Uterus (tissue), 4 donors: ENCODE measurements around the gene PRR15. TPM values are rescaled to one million over a fixed set of nuclear protein-coding genes. Genes with fewer than 3 reads are reported as not detected.

ENCODE experiments used
- DNase-seq, 2 donors: peaks; one replicate each; pipeline ENCODE4 v3.0.0-alpha.2; 2019 to 2020
- H3K27ac ChIP-seq, 2 donors: fragments of 200-600 bp; sonication (generic); 1 replicate in 1 of 2; 2 replicates in 1 of 2; pipeline ENCODE4 v1.5.1; 2016 to 2018
- H3K27me3 ChIP-seq, 2 donors: fragments of 200-600 bp; sonication (generic); one replicate each; pipeline ENCODE4 v1.5.1; 2018 to 2019; ENCODE audit warnings: control low read depth in 1 of 2
- H3K36me3 ChIP-seq, 2 donors: fragments of 200-600 bp; sonication (generic); one replicate each; pipeline ENCODE4 v1.5.1; 2019; ENCODE audit warnings: control low read depth in 1 of 2
- H3K4me1 ChIP-seq, 2 donors: fragments of 200-600 bp; sonication (generic); one replicate each; pipeline ENCODE4 v1.5.1; 2018 to 2019; ENCODE audit warnings: control low read depth in 1 of 2
- H3K4me3 ChIP-seq, 2 donors: fragments of 200-600 bp; sonication (generic); 1 replicate in 1 of 2; 2 replicates in 1 of 2; pipeline ENCODE4 v1.5.1; 2018 to 2019; ENCODE audit warnings: mild to moderate bottlenecking in 1 of 2
- H3K9me3 ChIP-seq, 2 donors: fragments of 200-600 bp; sonication (generic); one replicate each; pipeline ENCODE4 v1.5.1; 2019; ENCODE audit warnings: control low read depth in 1 of 2
- CTCF ChIP-seq, 4 experiments: fragments of 200-600 bp in 2 of 4; fragments of 450-650 bp in 2 of 4; sonication (generic) in 2 of 4; IDR thresholded peaks; one replicate each; pipeline ENCODE4 v1.5.1; 2016 to 2019; ENCODE audit warnings: antibody characterized with exemption in 4 of 4, mild to moderate bottlenecking in 2 of 4, moderate library complexity in 1 of 4
- POLR2A ChIP-seq, 2 donors: fragments of 450-650 bp; IDR thresholded peaks; one replicate each; pipeline ENCODE4 v1.6.1; 2016; ENCODE audit warnings: antibody characterized with exemption in 2 of 2, mild to moderate bottlenecking in 1 of 2, moderate library complexity in 1 of 2
- intact Hi-C: fragments of 100-400 bp; cut with DNase I; formaldehyde crosslinking; loops from one replicate; pipeline ENCODE4 v1.15.1; 2023; ENCODE audit warnings: low total_unique reads
- total RNA-seq, 4 donors: library from RNA; depleted of rRNA in 3 of 4; stranded (reverse); fragments of >200 nt in 3 of 4; gene quantifications; one replicate each; pipeline versions ENCODE4 v1.1.0 to v1.2.4, GENCODE V29; 2014 to 2023
- donor health status: DM: yes; HTN: yes; CAD: no.

The PRR15 gene
- total RNA-seq, 4 donors from 2014 or later: 1.8 to 2.3 TPM; not detected in 2

DNA sequence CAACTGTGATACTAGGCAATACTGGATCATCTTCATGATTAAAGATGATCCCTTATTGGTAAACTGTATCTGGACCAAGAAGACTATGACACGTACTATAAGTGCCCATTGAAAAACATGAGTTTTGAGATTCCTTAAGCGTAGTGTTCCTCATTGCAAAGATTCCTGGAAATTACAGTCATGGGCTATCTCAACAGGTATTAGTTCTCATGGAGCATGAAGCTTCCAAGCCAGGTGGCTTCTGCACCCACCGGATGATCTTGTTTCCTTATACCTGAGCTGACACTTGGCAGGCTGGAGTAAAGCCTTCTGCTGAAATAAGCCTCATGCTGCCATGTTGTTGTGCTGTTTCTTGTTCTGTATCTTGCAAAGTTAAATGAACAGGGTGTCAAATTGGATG lies 8.6 kb upstream of the PRR15 start:
- Histone ChIP-seq H3K4me1 (no peaks in the 10 kb centered on the region), H3K27me3 (no peaks in the 10 kb centered on the region), H3K9me3 (no peaks in the 10 kb centered on the region), H3K4me3 (no peak overlapping the region), H3K36me3 (no peaks in the 10 kb centered on the region), H3K27ac (no peak overlapping the region)
- DNase-seq: no peak
- intact Hi-C loops: no loop called here
- TF ChIP-seq POLR2A (IDR thresholded peaks at IDR 0.05) (no peak), CTCF (IDR thresholded peaks at IDR 0.05) (no peak)

DNA sequence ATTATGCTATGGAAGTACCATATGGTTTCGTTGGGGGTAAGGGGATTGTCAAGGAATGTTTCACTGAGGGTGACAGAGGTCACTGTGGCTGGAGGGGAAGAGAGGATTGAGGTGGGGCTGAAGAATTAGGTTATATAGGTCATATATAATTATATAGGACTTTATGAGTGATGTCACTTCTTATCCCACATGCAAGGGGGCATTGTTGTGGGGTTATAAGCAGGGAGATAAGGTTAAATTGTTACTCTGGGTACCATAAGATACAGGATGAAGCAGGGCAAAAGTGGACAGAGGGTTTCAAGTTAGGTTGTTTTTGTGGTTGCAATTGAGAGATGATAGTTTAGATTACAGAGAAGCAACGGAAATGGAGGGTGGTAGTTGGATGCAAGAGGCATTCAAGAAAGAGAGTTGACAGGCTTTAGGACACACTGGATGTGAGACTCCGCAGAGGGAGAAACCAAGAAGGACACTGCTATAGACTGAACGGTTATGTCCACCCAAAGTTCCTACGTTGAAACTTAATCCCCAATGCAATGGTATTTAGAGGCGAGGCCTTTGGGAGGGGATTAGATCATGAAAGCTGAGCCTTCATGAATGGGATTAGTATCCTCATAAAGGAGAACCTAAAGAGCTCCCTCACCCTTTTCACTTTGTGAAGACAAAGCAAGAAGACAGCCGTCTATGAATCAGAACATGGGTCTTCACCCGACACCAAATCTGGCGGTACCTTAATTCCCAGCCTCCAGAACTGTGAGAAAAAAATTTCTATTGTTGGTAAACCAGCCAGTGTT lies 7.0 kb upstream of the PRR15 start:
- H3K36me3 ChIP-seq: no peaks in the 10 kb centered on the region
- no peak overlapping the region for H3K27ac ChIP-seq
- no peak overlapping the region for H3K4me3 ChIP-seq
- DNase-seq: no peak
- H3K27me3 ChIP-seq: no peaks in the 10 kb centered on the region
- TF ChIP-seq POLR2A (IDR thresholded peaks at IDR 0.05) (no peak), CTCF (IDR thresholded peaks at IDR 0.05) (no peak)
- no peaks in the 10 kb centered on the region for H3K4me1 ChIP-seq
- intact Hi-C loops: no loop called here
- no peaks in the 10 kb centered on the region for H3K9me3 ChIP-seq

- Histone ChIP-seq H3K27ac (no peak overlapping the region), H3K36me3 (no peaks in the 10 kb centered on the region), H3K4me3 (no peak overlapping the region), H3K9me3 (no peaks in the 10 kb centered on the region), H3K27me3 (no peaks in the 10 kb centered on the region), H3K4me1 (no peaks in the 10 kb centered on the region)
- TF ChIP-seq CTCF (IDR thresholded peaks at IDR 0.05): no peak
- no peak for TF ChIP-seq POLR2A (IDR thresholded peaks at IDR 0.05)
- intact Hi-C loops: no loop called here
- no peak for DNase-seq
These were observed 5.7 kb upstream of the PRR15 start for GRCh38 chr7:29557954-29558353.

DNA sequence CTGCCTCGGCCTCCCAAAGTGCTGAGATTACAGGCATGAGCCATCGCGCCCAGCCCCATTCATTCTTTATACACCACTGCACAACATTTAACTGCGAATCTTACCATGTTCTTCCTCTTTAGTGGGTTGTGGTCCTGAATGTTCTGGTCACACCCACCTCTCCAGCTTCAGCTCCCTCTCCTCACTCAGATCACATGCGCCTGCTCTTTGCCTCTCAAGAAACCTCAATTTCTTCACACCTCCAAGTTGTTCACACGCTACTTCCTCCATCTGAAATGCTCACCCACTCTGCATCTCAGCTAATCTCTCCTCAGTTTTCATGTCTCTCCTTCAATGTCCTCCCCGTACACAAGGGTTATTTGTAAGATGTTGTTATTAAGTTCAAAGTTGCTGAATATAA lies 2.4 kb upstream of the PRR15 start:
- H3K9me3 ChIP-seq: no peaks in the 10 kb centered on the region
- H3K36me3 ChIP-seq: no peaks in the 10 kb centered on the region
- no peak overlapping the region for H3K27ac ChIP-seq
- intact Hi-C loops: no loop called here
- no peaks in the 10 kb centered on the region for H3K27me3 ChIP-seq
- peaks cover 0 to 3% of the 10 kb centered on the region in 2 donors for H3K4me1 ChIP-seq
- no peak for DNase-seq
- H3K4me3 ChIP-seq: no peak overlapping the region
- no peak for TF ChIP-seq POLR2A (IDR thresholded peaks at IDR 0.05)
- TF ChIP-seq CTCF (IDR thresholded peaks at IDR 0.05): no peak

DNA sequence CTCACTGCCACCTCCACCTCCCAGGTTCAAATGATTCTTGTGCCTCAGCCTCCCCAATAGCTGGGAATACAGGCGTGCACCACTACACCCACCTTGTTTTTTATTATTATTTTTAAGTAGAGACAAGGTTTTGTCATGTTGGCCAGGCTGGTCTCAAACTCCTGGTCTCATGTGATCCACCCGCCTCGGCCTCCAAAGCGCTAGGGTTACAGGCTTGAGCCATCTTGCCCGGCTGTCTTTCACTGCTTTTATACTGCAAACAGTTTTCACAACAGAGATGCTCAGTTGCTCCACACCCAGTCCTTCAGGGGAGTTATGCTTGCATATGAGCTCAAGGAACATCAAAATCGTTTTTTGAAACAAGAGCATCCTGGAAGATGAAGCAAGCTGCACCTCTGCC lies 1.3 kb upstream of the PRR15 start:
- no peak for TF ChIP-seq CTCF (IDR thresholded peaks at IDR 0.05)
- Histone ChIP-seq H3K4me3 (no peak overlapping the region), H3K36me3 (no peaks in the 10 kb centered on the region), H3K9me3 (no peaks in the 10 kb centered on the region), H3K4me1 (peaks cover 0 to 3% of the 10 kb centered on the region in 2 donors), H3K27ac (no peak overlapping the region), H3K27me3 (no peaks in the 10 kb centered on the region)
- no peak for DNase-seq
- intact Hi-C loops: no loop called here
